ENCODE data around the gene ABCG2. TPM values are rescaled to one million over a fixed set of nuclear protein-coding genes. Genes with fewer than 3 reads are reported as not detected.

Gene ABCG2
- total and polyA plus RNA-seq, 2 of the 8 experiments (the other 6 are each of a cell fraction or from before 2014, with no cell fraction given): 2.4 to 4.6 TPM

DNA sequence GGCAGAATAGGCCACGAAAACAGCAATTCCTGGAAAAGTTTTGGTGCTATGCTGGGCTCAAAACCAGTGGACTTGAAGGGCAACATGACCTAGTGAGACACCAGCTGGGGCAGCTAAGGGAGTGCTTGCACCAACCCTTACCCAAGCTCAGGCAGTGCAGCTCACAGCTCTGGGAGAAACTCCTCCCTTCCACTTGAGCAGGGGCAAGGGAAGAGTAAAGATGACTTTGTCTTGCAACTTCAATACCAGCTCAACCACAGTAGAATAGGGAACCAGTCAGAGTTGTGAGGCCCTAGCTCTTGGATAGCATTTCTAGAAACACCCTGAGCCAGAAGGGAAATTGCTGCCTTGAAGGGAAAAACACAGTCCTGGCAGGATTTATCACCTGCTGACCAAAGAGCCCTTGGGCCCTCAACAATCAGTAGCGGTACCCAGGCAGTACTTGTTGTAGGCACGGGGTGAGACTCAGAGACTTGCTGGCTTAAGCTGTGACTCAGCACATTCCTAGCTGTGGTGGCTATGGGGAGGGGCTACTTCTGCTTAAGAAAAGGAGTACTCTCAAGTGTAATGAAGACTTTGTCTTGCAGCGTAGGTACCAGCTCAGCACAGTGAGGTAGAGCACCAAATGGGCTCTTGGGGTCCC, 19.7 kb upstream of the ABCG2 start (continued):
- 0 out of 4 replicates have a peak, but pooled peaks of 1 of the 2 experiments have one; percentile 9 for TF ChIP-seq RAD21 (IDR thresholded peaks at IDR 0.05 in 1 of 2, conservative IDR thresholded peaks at IDR 0.05 in 1 of 2; ENCODE audit: low read depth in 2 of 2, low read length in 2 of 2)
- 0 out of 2 replicates have a peak, but pooled peaks have one; percentile 36 for TF ChIP-seq TAF1 (IDR thresholded peaks at IDR 0.05; ENCODE audit: low read depth, low read length)
- no peak for TF ChIP-seq RFX5 (IDR thresholded peaks at IDR 0.05; ENCODE audit: borderline replicate concordance, low read depth, low read length)
- no peak for TF ChIP-seq CEBPB (IDR thresholded peaks at IDR 0.05; ENCODE audit: low read depth, low read length)
- TF ChIP-seq NANOG (IDR thresholded peaks at IDR 0.05; ENCODE audit: insufficient read depth, low read depth, low read length, poor library complexity, severe bottlenecking): no peak
- no peak for TF ChIP-seq CBX5 (IDR thresholded peaks at IDR 0.05; ENCODE audit: low read depth, low read length)
- TF ChIP-seq BRCA1 (IDR thresholded peaks at IDR 0.05; ENCODE audit: low read depth, low read length): no peak
- no peak for TF ChIP-seq SIN3A (conservative IDR thresholded peaks at IDR 0.05 in 1 of 2, IDR thresholded peaks at IDR 0.05 in 1 of 2; ENCODE audit: low read depth in 1 of 2, low read length in 2 of 2)
- no peak for TF ChIP-seq RNF2 (IDR thresholded peaks at IDR 0.05; ENCODE audit: borderline replicate concordance, low read depth, low read length, missing control alignments, poor library complexity, severe bottlenecking)
- peak; percentile 98 for TF ChIP-seq MAFK (IDR thresholded peaks at IDR 0.05; ENCODE audit: low read depth, low read length)
- no peak for TF ChIP-seq SP1 (IDR thresholded peaks at IDR 0.05; ENCODE audit: low read depth, low read length)
- peak; percentile 79; the same call in 1 of the 2 replicates for TF ChIP-seq TCF12 (IDR thresholded peaks at IDR 0.05; ENCODE audit: low read depth, low read length)
- TF ChIP-seq CBX8 (IDR thresholded peaks at IDR 0.05; ENCODE audit: borderline replicate concordance, low read depth, low read length): no peak
- peak; percentile 84 for TF ChIP-seq MAX (IDR thresholded peaks at IDR 0.05)
- peak; percentile 74 for TF ChIP-seq JUND (IDR thresholded peaks at IDR 0.05; ENCODE audit: low read length)
- no peak for TF ChIP-seq RXRA (IDR thresholded peaks at IDR 0.05; ENCODE audit: insufficient read depth, low read depth, low read length)
- peak in 1 of 2 experiments; percentile 64; a peak in 1 of 3 replicates for TF ChIP-seq POLR2A (IDR thresholded peaks at IDR 0.05; ENCODE audit: control extremely low read depth in 1 of 2, low read depth in 2 of 2, low read length in 2 of 2)
- no peak for TF ChIP-seq SIRT6 (IDR thresholded peaks at IDR 0.05; ENCODE audit: low read length)
